Thoracic aorta (tissue), 2 donors: ENCODE results near the gene PPFIBP2. TPM values are rescaled to one million over a fixed set of nuclear protein-coding genes. Genes with fewer than 3 reads are reported as not detected.

ENCODE experiments used
- ATAC-seq: fragments of 150-250 bp; one replicate; pipeline ENCODE4 v1.8.0; 2017; ENCODE audit warnings: low read depth; ENCODE audit not compliant: insufficient number of reproducible peaks, low FRiP score
- DNase-seq: peaks from one replicate; pipeline ENCODE4 v3.0.0-alpha.2; 2020; ENCODE audit warnings: low spot score
- H3K27ac ChIP-seq, 2 donors: fragments of 200-600 bp; sonication (generic); 1 replicate in 1 of 2; 2 replicates in 1 of 2; pipeline ENCODE4 v1.5.1; 2016; ENCODE audit warnings: mild to moderate bottlenecking in 2 of 2, moderate library complexity in 2 of 2
- H3K27me3 ChIP-seq: fragments of 200-600 bp; sonication (generic); replicated peaks from 2 replicates; pipeline ENCODE4 v1.6.0; 2016; ENCODE audit warnings: mild to moderate bottlenecking; ENCODE audit not compliant: insufficient read depth
- H3K36me3 ChIP-seq: fragments of 200-600 bp; sonication (generic); one replicate; pipeline ENCODE4 v1.5.1; 2016
- H3K4me1 ChIP-seq, 2 donors: fragments of 200-600 bp; sonication (generic); 1 replicate in 1 of 2; 2 replicates in 1 of 2; pipeline versions ENCODE4 v1.5.1 to v1.6.0; 2016; ENCODE audit warnings: low read depth in 2 of 2, mild to moderate bottlenecking in 1 of 2; ENCODE audit not compliant: control insufficient read depth in 1 of 2
- H3K4me3 ChIP-seq: fragments of 200-600 bp; sonication (generic); 2 replicates; pipeline ENCODE4 v1.5.1; 2016; ENCODE audit warnings: mild to moderate bottlenecking
- H3K9me3 ChIP-seq: fragments of 200-600 bp; sonication (generic); 2 replicates; pipeline ENCODE4 v1.5.1; 2016
- total RNA-seq, 2 donors: library from RNA; depleted of rRNA; stranded (reverse); fragments of >200 nt; gene quantifications; one replicate each; pipeline versions ENCODE4 v1.1.0 to v1.2.3, GENCODE V29; 2016
- TF ChIP-seq, protein P1 (sequence below): fragments of 200-600 bp; sonication (generic); IDR thresholded peaks from one replicate; pipeline ENCODE4 v1.5.1; 2019; ENCODE audit warnings: antibody characterized with exemption

The PPFIBP2 gene
- total RNA-seq, 2 donors from 2014 or later, result 43.5 to 48.9 TPM

- TF ChIP-seq, protein P1, sequence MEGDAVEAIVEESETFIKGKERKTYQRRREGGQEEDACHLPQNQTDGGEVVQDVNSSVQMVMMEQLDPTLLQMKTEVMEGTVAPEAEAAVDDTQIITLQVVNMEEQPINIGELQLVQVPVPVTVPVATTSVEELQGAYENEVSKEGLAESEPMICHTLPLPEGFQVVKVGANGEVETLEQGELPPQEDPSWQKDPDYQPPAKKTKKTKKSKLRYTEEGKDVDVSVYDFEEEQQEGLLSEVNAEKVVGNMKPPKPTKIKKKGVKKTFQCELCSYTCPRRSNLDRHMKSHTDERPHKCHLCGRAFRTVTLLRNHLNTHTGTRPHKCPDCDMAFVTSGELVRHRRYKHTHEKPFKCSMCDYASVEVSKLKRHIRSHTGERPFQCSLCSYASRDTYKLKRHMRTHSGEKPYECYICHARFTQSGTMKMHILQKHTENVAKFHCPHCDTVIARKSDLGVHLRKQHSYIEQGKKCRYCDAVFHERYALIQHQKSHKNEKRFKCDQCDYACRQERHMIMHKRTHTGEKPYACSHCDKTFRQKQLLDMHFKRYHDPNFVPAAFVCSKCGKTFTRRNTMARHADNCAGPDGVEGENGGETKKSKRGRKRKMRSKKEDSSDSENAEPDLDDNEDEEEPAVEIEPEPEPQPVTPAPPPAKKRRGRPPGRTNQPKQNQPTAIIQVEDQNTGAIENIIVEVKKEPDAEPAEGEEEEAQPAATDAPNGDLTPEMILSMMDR, result no peak
- H3K4me1 ChIP-seq, result peaks cover 6 to 38% of the 10 kb centered on the region in 2 donors
- no peak overlapping the region for H3K4me3 ChIP-seq
- ATAC-seq (no peak), DNase-seq (no peak)
- H3K27me3 ChIP-seq, result no peaks in the 10 kb centered on the region
- H3K9me3 ChIP-seq, result no peaks in the 10 kb centered on the region
- peaks cover 8% of the 10 kb centered on the region for H3K36me3 ChIP-seq
- peak overlapping the region; percentile 23 to 28 for H3K27ac ChIP-seq
These were observed 95.7 kb downstream of the PPFIBP2 start for GRCh38 chr11:7609521-7609920.

GRCh38 chr11:7610393-7610792, 96.6 kb downstream of the PPFIBP2 start:
- no peak overlapping the region for H3K27ac ChIP-seq
- no peaks in the 10 kb centered on the region for H3K9me3 ChIP-seq
- H3K4me3 ChIP-seq, result no peak overlapping the region
- peaks cover 6 to 32% of the 10 kb centered on the region in 2 donors for H3K4me1 ChIP-seq
- TF ChIP-seq, protein P1, result no peak
- peaks cover 8% of the 10 kb centered on the region for H3K36me3 ChIP-seq
- H3K27me3 ChIP-seq, result no peaks in the 10 kb centered on the region
- ATAC-seq, result no peak
- no peak for DNase-seq

DNA sequence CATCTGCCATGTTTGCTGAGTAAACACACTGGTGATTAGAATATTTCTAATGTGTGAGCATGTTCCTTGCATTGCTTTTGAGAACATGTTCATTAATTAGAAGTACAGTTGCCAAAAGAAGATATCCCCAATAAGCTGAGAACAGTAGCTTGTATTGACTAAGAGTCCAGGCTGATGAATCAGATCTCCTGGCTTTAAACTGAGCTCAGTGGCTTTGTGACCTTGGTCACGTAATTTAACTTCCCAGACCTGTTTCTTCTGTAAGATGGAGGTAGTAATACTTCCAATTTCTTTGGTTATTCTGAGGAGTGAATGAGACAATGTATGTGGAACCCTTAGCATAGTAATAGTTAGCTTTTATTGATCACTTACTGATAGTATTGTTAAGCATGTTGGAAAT, 97.6 kb downstream of the PPFIBP2 start:
- Histone ChIP-seq H3K27ac (no peak overlapping the region), H3K4me1 (peaks cover 6 to 27% of the 10 kb centered on the region in 2 donors), H3K9me3 (no peaks in the 10 kb centered on the region), H3K36me3 (peaks cover 8% of the 10 kb centered on the region), H3K27me3 (no peaks in the 10 kb centered on the region), H3K4me3 (no peak overlapping the region)
- TF ChIP-seq, protein P1, result no peak
- no peak for DNase-seq
- no peak for ATAC-seq

DNA sequence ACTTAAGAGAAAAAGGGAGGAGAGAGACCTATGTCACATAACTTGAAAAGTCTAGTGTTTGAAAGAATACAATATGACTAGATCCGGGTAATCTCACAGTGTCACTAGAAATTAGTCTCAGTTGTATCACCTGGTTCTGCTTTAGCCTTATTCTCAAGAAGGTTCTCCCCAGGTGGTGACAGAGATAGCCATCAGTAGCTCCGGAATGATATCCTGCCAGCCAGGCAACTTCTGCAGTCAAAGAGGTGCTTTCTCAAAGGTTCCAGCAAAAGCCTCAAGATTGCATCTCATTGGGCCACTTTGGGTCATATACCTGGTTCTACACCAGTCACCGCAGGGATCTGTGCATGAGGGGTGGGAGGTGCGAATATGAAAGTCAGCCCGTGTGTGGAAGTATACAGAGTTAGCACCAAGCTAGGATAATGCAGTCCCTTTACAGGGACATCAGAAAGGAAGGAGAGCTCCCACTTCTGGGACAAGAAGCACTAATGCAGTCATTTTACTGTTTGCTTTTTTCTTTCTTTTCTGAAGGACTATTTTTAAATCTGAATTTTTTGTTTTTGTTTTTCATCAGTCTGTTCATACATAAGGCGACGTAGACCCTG, 98.4 kb downstream of the PPFIBP2 start:
- Histone ChIP-seq H3K9me3 (no peaks in the 10 kb centered on the region), H3K27ac (peak overlapping the region; percentile 6 to 9), H3K4me1 (peaks cover 6 to 27% of the 10 kb centered on the region in 2 donors), H3K4me3 (no peak overlapping the region), H3K27me3 (no peaks in the 10 kb centered on the region), H3K36me3 (peaks cover 8% of the 10 kb centered on the region)
- no peak for ATAC-seq
- TF ChIP-seq, protein P1, result no peak
- no peak for DNase-seq

GRCh38 chr11:7612661-7613393, 99.0 kb downstream of the PPFIBP2 start:
- Histone ChIP-seq H3K4me1 (peaks cover 6 to 27% of the 10 kb centered on the region in 2 donors), H3K4me3 (no peak overlapping the region), H3K36me3 (peaks cover 8% of the 10 kb centered on the region), H3K27me3 (no peaks in the 10 kb centered on the region), H3K9me3 (no peaks in the 10 kb centered on the region), H3K27ac (peak overlapping the region; percentile 6 to 9)
- ATAC-seq (no peak), DNase-seq (no peak)
- TF ChIP-seq, protein P1, result no peak
